Panc1 (cell line): Measurements from ENCODE around the gene PPP4R3B. TPM values are rescaled to one million over a fixed set of nuclear protein-coding genes. Genes with fewer than 3 reads are reported as not detected.

Experiments
- ATAC-seq: fragments of 200-7000 bp; cut with Tn5 transposase; 2 replicates; pipeline ENCODE4 v1.9.1; 2020; ENCODE audit warnings: mild to moderate bottlenecking, moderate library complexity
- BruUV-seq: library from RNA; stranded (reverse); fragments of 400-500 nt; replicated peaks from 2 replicates; lab custom pipeline; 2021; lab: Mats Ljungman, UMichigan
- CTCF ChIA-PET: fragments of 300-600 bp; sonication (Branson Sonifier 250); formaldehyde crosslinking; loops from one replicate; lab custom pipeline; 2022; ENCODE audit warnings: antibody characterized with exemption; lab: Charles Lee
- POLR2A ChIA-PET: fragments of 300-600 bp; sonication (Branson Sonifier 250); formaldehyde crosslinking; loops from one replicate; lab custom pipeline; 2022; ENCODE audit warnings: antibody characterized with exemption; lab: Charles Lee
- DNase-seq: peaks from one replicate; pipeline ENCODE4 v3.0.0-alpha.2; 2010; ENCODE audit warnings: low read depth, low spot score
- H3K27ac ChIP-seq: 2 replicates; pipeline ENCODE4 v1.5.1; 2011; ENCODE audit warnings: mild to moderate bottlenecking, low read length, inconsistent platforms
- H3K27me3 ChIP-seq: fragments of 200-500 bp; sonication (Bioruptor generic); 2 replicates; pipeline ENCODE4 v1.6.0; 2014; ENCODE audit warnings: low read length, inconsistent platforms; ENCODE audit not compliant: control insufficient read depth, insufficient read depth
- H3K36me3 ChIP-seq: fragments of 200-500 bp; sonication (Bioruptor generic); 2 replicates; pipeline ENCODE4 v1.5.1; 2014; ENCODE audit warnings: inconsistent platforms, mild to moderate bottlenecking, low read length, moderate library complexity; ENCODE audit not compliant: control insufficient read depth, insufficient read depth
- H3K4me1 ChIP-seq: 2 replicates; pipeline ENCODE4 v1.5.1; 2011; ENCODE audit warnings: inconsistent platforms, mild to moderate bottlenecking, low read length, moderate library complexity; ENCODE audit not compliant: control insufficient read depth, insufficient read depth
- H3K4me3 ChIP-seq, 2 experiments: 2 replicates each; pipeline ENCODE4 v1.5.1; 2011 to 2012; ENCODE audit warnings: low read depth in 2 of 2, low read length in 2 of 2, mild to moderate bottlenecking in 2 of 2, inconsistent platforms in 1 of 2, moderate library complexity in 1 of 2
- H3K9me3 ChIP-seq: fragments of 200-500 bp; sonication (Bioruptor generic); 2 replicates; pipeline ENCODE4 v1.5.1; 2014; ENCODE audit warnings: low read depth, mild to moderate bottlenecking, inconsistent platforms, low read length, moderate library complexity; ENCODE audit not compliant: control insufficient read depth, insufficient read depth
- CTCF ChIP-seq: fragments of 450-650 bp; IDR thresholded peaks from 2 replicates; pipeline ENCODE4 v1.5.1; 2017; ENCODE audit warnings: mild to moderate bottlenecking
- POLR2AphosphoS5 ChIP-seq: IDR thresholded peaks from 2 replicates; pipeline ENCODE4 v1.6.1; 2012; ENCODE audit warnings: mild to moderate bottlenecking, low read depth, low read length, moderate library complexity
- REST ChIP-seq, 2 experiments: IDR thresholded peaks; 2 replicates each; pipeline ENCODE4 v1.6.1; 2011 to 2012; ENCODE audit warnings: low read depth in 2 of 2, control low read depth in 1 of 2, low read length in 1 of 2, mild to moderate bottlenecking in 1 of 2, moderate library complexity in 1 of 2; ENCODE audit not compliant: insufficient read depth in 1 of 2
- SIN3A ChIP-seq: IDR thresholded peaks from 2 replicates; pipeline ENCODE4 v1.6.1; 2012; ENCODE audit warnings: low read depth, mild to moderate bottlenecking, low read length, moderate library complexity, borderline replicate concordance; ENCODE audit not compliant: insufficient read depth
- TCF7L2 ChIP-seq: IDR thresholded peaks from 2 replicates; pipeline ENCODE4 v1.6.1; 2011; ENCODE audit warnings: mild to moderate bottlenecking, low read depth, low read length, inconsistent platforms
- in situ Hi-C: cut with HindIII; loops from 2 replicates; pipeline ENCODE4 v1.10.0; 2016; ENCODE audit warnings: low sequenced_read_pairs, low pct_unique_long_range_greater_than_20kb
- intact Hi-C: fragments of 100-400 bp; cut with micrococcal nuclease; formaldehyde crosslinking; loops from one replicate; pipeline ENCODE4 v1.10.0; 2022; ENCODE audit not compliant: unreplicated experiment
- total RNA-seq: library from RNA; stranded (reverse); gene quantifications from one replicate; pipeline ENCODE4 v1.2.1, GENCODE V29; 2021; ENCODE audit not compliant: unreplicated experiment

The PPP4R3B gene
- total RNA-seq, 1 experiment from 2014 or later, result 50.7 TPM

GRCh38 chr2:55616551-55617174 lies 759 bp downstream of the PPP4R3B start:
- ATAC-seq (peak; percentile 30), DNase-seq (no peak)
- H3K4me3 ChIP-seq, result peak overlapping the region; percentile 93 to 100
- intact Hi-C loops, result no loop called here
- H3K27me3 ChIP-seq, result no peaks in the 10 kb centered on the region
- peak overlapping the region; percentile 99 for H3K27ac ChIP-seq
- peaks cover 38% of the 10 kb centered on the region for H3K36me3 ChIP-seq
- in situ Hi-C loops, result no loop called here
- no peak for TF ChIP-seq SIN3A
- no peak for TF ChIP-seq CTCF
- no peak for TF ChIP-seq POLR2AphosphoS5
- TF ChIP-seq REST (IDR thresholded peaks at IDR 0.05; ENCODE audit: insufficient read depth in 1 of 2, low read depth in 2 of 2, low read length in 1 of 2), result no peak
- no peak for TF ChIP-seq TCF7L2
- no TSS peak for BruUV-seq
- peaks cover 9% of the 10 kb centered on the region for H3K4me1 ChIP-seq
- POLR2A ChIA-PET, result no interaction called here
- CTCF ChIA-PET, result no interaction called here
- no peaks in the 10 kb centered on the region for H3K9me3 ChIP-seq

- ChIA-PET CTCF (no interaction called here), POLR2A (no interaction called here)
- DNase-seq (no peak), ATAC-seq (no peak)
- H3K27me3 ChIP-seq, result no peaks in the 10 kb centered on the region
- peaks cover 3% of the 10 kb centered on the region; the same call in 1 of the 2 replicates for H3K4me1 ChIP-seq
- no TSS peak for BruUV-seq
- no peak overlapping the region for H3K4me3 ChIP-seq
- in situ Hi-C loops, result no loop called here
- H3K36me3 ChIP-seq, result peaks cover 33% of the 10 kb centered on the region
- no peaks in the 10 kb centered on the region for H3K9me3 ChIP-seq
- TF ChIP-seq POLR2AphosphoS5 (no peak), REST (IDR thresholded peaks at IDR 0.05; ENCODE audit: insufficient read depth in 1 of 2, low read depth in 2 of 2, low read length in 1 of 2) (no peak), TCF7L2 (no peak), SIN3A (no peak)
- H3K27ac ChIP-seq, result no peak overlapping the region
- intact Hi-C loops, result no loop called here
Observed at GRCh38 chr2:55611997-55612396, 5.4 kb downstream of the PPP4R3B start.
